SK-N-SH (cell line): ENCODE data around the gene LRIG1. TPM values are rescaled to one million over a fixed set of nuclear protein-coding genes. Genes with fewer than 3 reads are reported as not detected.

Experiments
- CTCF ChIA-PET: fragments of 300-600, 350-600 bp; formaldehyde crosslinking; extraction: SDS; loops from one replicate; lab custom pipeline; 2021; lab: Yijun Ruan, JAX
- POLR2A ChIA-PET: fragments of 350-600 bp; sonication (Branson Sonifier 250); formaldehyde crosslinking; extraction: SDS; loops from one replicate; lab custom pipeline; 2020; ENCODE audit warnings: antibody characterized with exemption, inconsistent platforms; lab: Yijun Ruan, JAX
- DNase-seq: peaks from one replicate; pipeline ENCODE4 v3.0.0; 2012
- H2AFZ ChIP-seq: fragments of 200-600 bp; sonication (generic); 2 replicates; pipeline ENCODE4 v1.8.1; 2016; ENCODE audit warnings: antibody characterized with exemption, mild to moderate bottlenecking, low read depth
- H3F3A ChIP-seq: fragments of 200-600 bp; sonication (generic); replicated peaks from 2 replicates; pipeline ENCODE3; 2016; ENCODE audit warnings: antibody characterized with exemption, mild to moderate bottlenecking; ENCODE audit not compliant: insufficient read depth
- H3K27ac ChIP-seq, 2 experiments: fragments of 200-500 bp in 1 of 2; fragments of 200-600 bp in 1 of 2; sonication (Bioruptor generic) in 1 of 2; sonication (generic), shearing (Covaris generic) in 1 of 2; 2 replicates each; pipeline versions ENCODE4 v1.5.1 to v1.6.1; 2014 to 2016; ENCODE audit warnings: low read depth in 2 of 2, inconsistent platforms in 1 of 2, low read length in 1 of 2, mild to moderate bottlenecking in 1 of 2, mixed read lengths in 1 of 2
- H3K27me3 ChIP-seq: fragments of 200-600 bp; sonication (generic), shearing (Covaris generic); 2 replicates; pipeline ENCODE4 v1.6.1; 2016; ENCODE audit warnings: mixed run types; ENCODE audit not compliant: insufficient read depth
- H3K36me3 ChIP-seq, 2 experiments: fragments of 200-500 bp in 1 of 2; fragments of 200-600 bp in 1 of 2; sonication (Bioruptor generic) in 1 of 2; sonication (generic) in 1 of 2; replicated peaks in 1 of 2; 2 replicates each; pipeline versions ENCODE3 to v1.5.1; 2014 to 2016; ENCODE audit warnings: low read length in 1 of 2, mild to moderate bottlenecking in 1 of 2; ENCODE audit not compliant: insufficient read depth in 2 of 2, control insufficient read depth in 1 of 2
- H3K4me1 ChIP-seq, 2 experiments: fragments of 200-500 bp in 1 of 2; fragments of 200-600 bp in 1 of 2; sonication (Bioruptor generic) in 1 of 2; sonication (generic), shearing (Covaris generic) in 1 of 2; 2 replicates each; pipeline versions ENCODE4 v1.5.1 to v1.6.1; 2014 to 2016; ENCODE audit warnings: low read depth in 1 of 2, low read length in 1 of 2, mixed run types in 1 of 2; ENCODE audit not compliant: insufficient read depth in 2 of 2, control insufficient read depth in 1 of 2
- H3K4me2 ChIP-seq: fragments of 200-600 bp; sonication (generic), shearing (Covaris generic); 2 replicates; pipeline ENCODE4 v1.6.1; 2017; ENCODE audit warnings: mixed run types
- H3K4me3 ChIP-seq, 2 experiments: fragments of 200-500 bp in 1 of 2; fragments of 200-600 bp in 1 of 2; sonication (Bioruptor generic) in 1 of 2; sonication (generic), shearing (Covaris generic) in 1 of 2; 2 replicates each; pipeline versions ENCODE4 v1.5.1 to v1.8.1; 2014 to 2016; ENCODE audit warnings: low read depth in 2 of 2, inconsistent platforms in 1 of 2, low read length in 1 of 2, mild to moderate bottlenecking in 1 of 2, mixed read lengths in 1 of 2, moderate library complexity in 1 of 2
- H3K79me2 ChIP-seq: fragments of 200-600 bp; sonication (generic); 2 replicates; pipeline ENCODE4 v1.8.1; 2017; ENCODE audit warnings: mild to moderate bottlenecking; ENCODE audit not compliant: insufficient read depth
- H3K9ac ChIP-seq: fragments of 200-600 bp; sonication (generic); 2 replicates; pipeline ENCODE4 v1.6.1; 2017; ENCODE audit warnings: mixed run types
- H3K9me2 ChIP-seq: fragments of 200-600 bp; sonication (generic); 2 replicates; pipeline ENCODE4 v1.6.1; 2017; ENCODE audit warnings: mixed run types
- H3K9me3 ChIP-seq: fragments of 200-600 bp; sonication (generic); 2 replicates; pipeline ENCODE4 v1.6.1; 2017; ENCODE audit warnings: mixed run types, mild to moderate bottlenecking, moderate library complexity
- H4K20me1 ChIP-seq: fragments of 200-600 bp; sonication (generic); 2 replicates; pipeline ENCODE4 v1.6.1; 2017; ENCODE audit warnings: mild to moderate bottlenecking, mixed run types; ENCODE audit not compliant: insufficient read depth
- ELF1 ChIP-seq: IDR thresholded peaks from 2 replicates; pipeline ENCODE4 v1.4.0; 2012
- EZH2phosphoT487 ChIP-seq: fragments of 200-600 bp; sonication (generic); IDR thresholded peaks from 2 replicates; pipeline ENCODE4 v1.6.1; 2017; ENCODE audit warnings: low read depth, mixed run types, mild to moderate bottlenecking, antibody characterized with exemption, moderate library complexity, borderline replicate concordance
- FOSL2 ChIP-seq: IDR thresholded peaks from 2 replicates; pipeline ENCODE4 v1.4.0; 2012; ENCODE audit warnings: low read depth, mild to moderate bottlenecking, moderate library complexity, borderline replicate concordance
- FOXJ3 ChIP-seq: sonication (generic); formaldehyde crosslinking; IDR thresholded peaks from 2 replicates; pipeline ENCODE4 v1.5.1; 2020; ENCODE audit warnings: mild to moderate bottlenecking, missing genetic modification reagents
- FOXM1 ChIP-seq: IDR thresholded peaks from 2 replicates; pipeline ENCODE4 v1.4.0; 2012; ENCODE audit warnings: low read depth, mild to moderate bottlenecking
- GABPA ChIP-seq: IDR thresholded peaks from 2 replicates; pipeline ENCODE4 v1.4.0; 2012; ENCODE audit warnings: low read depth, mild to moderate bottlenecking
- IRF3 ChIP-seq: fragments of 150-350 bp; IDR thresholded peaks from 2 replicates; pipeline ENCODE4 v1.6.1; 2016; ENCODE audit warnings: mild to moderate bottlenecking, low read depth, low read length
- JUND ChIP-seq: IDR thresholded peaks from 2 replicates; pipeline ENCODE4 v1.4.0; 2012
- MEF2A ChIP-seq: IDR thresholded peaks from 2 replicates; pipeline ENCODE4 v1.4.0; 2012; ENCODE audit warnings: low read depth, borderline replicate concordance
- MXI1 ChIP-seq: IDR thresholded peaks from 2 replicates; pipeline ENCODE4 v1.6.1; 2012; ENCODE audit warnings: mild to moderate bottlenecking, low read depth, low read length, improper control_type of control experiment
- NFIC ChIP-seq: IDR thresholded peaks from 2 replicates; pipeline ENCODE4 v1.4.0; 2012; ENCODE audit warnings: borderline replicate concordance
- NRF1 ChIP-seq: IDR thresholded peaks from 2 replicates; pipeline ENCODE4 v1.6.1; 2012; ENCODE audit warnings: low read depth, mild to moderate bottlenecking, low read length
- POLR2AphosphoS5 ChIP-seq: IDR thresholded peaks from 2 replicates; pipeline ENCODE4 v1.6.1; 2012; ENCODE audit warnings: low read depth, low read length
- RFX5 ChIP-seq: IDR thresholded peaks from 2 replicates; pipeline ENCODE4 v1.6.1; 2012; ENCODE audit warnings: mild to moderate bottlenecking, improper control_type of control experiment, low read length
- RXRA ChIP-seq: IDR thresholded peaks from 2 replicates; pipeline ENCODE4 v1.4.0; 2012; ENCODE audit warnings: low read depth, mild to moderate bottlenecking, borderline replicate concordance
- SMC3 ChIP-seq: IDR thresholded peaks from 2 replicates; pipeline ENCODE4 v1.6.1; 2012; ENCODE audit warnings: low read depth, low read length, improper control_type of control experiment
- TCF12 ChIP-seq: IDR thresholded peaks from 2 replicates; pipeline ENCODE4 v1.4.0; 2012
- USF1 ChIP-seq: IDR thresholded peaks from 2 replicates; pipeline ENCODE4 v1.4.0; 2012; ENCODE audit warnings: low read depth, borderline replicate concordance
- YY1 ChIP-seq: IDR thresholded peaks from 2 replicates; pipeline ENCODE4 v1.4.0; 2012; ENCODE audit warnings: low read depth, mild to moderate bottlenecking
- WGBS: methylation state at CpG from one replicate; pipeline ENCODE4 v1.1.6; 2017; ENCODE audit warnings: low lambda C conversion rate; 5-methylcytosine and 5-hydroxymethylcytosine counted together
- polyA plus RNA-seq, 3 experiments: library from polyadenylated mRNA; depleted of rRNA; stranded (reverse); fragments of >200 nt; gene quantifications; 2 replicates each; pipeline ENCODE4 v1.2.3, GENCODE V29; 2012
- TF ChIP-seq, protein P1 (sequence below): fragments of 150-350 bp; IDR thresholded peaks from 2 replicates; pipeline ENCODE4 v1.6.1; 2017; ENCODE audit warnings: antibody characterized with exemption, low read length, low read depth, borderline replicate concordance

Gene LRIG1
- polyA plus RNA-seq, 1 of the 3 experiments (the other 2 are of a cell fraction): 1.7 TPM

DNA sequence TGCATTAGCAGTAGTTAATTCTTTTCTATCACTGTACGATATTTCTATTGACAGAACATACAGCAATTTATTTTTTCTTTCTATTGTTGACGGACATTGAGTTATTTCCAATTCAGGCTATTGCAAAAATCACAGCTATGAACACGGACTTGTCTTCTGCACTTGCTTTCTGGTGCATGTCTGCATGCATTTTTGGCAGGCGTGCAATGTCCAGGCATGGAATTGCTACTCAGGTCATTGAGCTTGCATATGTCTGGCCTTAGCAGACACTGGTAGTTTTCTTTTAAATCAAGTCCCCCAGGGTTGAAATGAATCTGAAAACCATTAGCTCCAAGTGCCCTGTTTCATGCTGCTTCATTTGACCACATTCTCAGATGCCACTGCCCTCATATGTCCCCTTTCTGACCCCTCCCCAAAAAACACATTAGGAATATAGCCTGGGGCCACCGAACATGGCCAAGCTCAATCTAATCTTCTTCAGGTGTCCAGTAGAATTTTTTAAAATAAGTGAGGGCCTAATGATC lies 72.8 kb downstream of the LRIG1 start:
- DNase-seq: no peak
- TF ChIP-seq FOXJ3 (CRISPR knock-in tag): no peak
- peak; percentile 38; the same call in 1 of the 2 replicates for TF ChIP-seq MXI1
- no peak for TF ChIP-seq NFIC
- TF ChIP-seq MEF2A: no peak
- Histone ChIP-seq H3K9me3 (no peaks in the 10 kb centered on the region), H3K79me2 (no peaks in the 10 kb centered on the region), H3K36me3 (no peaks in the 10 kb centered on the region), H4K20me1 (no peaks in the 10 kb centered on the region), H2AFZ (no peak overlapping the region), H3K9me2 (no peaks in the 10 kb centered on the region), H3K4me3 (no peak overlapping the region), H3K4me1 (peaks cover 10 to 15% of the 10 kb centered on the region in 2 experiments), H3K9ac (no peak overlapping the region), H3F3A (no peaks in the 10 kb centered on the region), H3K27me3 (no peaks in the 10 kb centered on the region), H3K27ac (peak overlapping the region; percentile 64 to 83), H3K4me2 (peak overlapping the region; percentile 51; the same call in 1 of the 2 replicates)
- POLR2A ChIA-PET: no interaction called here
- CTCF ChIA-PET: interaction anchor here (0.8 to 1.4 kb wide), 5 partner anchors 18 to 151 kb away, joined by 3 to 5 read pairs (median 3); no protein-coding TSS in a partner anchor
- 77% methylated on average over 5 of the region's 5 CpGs for WGBS

DNA sequence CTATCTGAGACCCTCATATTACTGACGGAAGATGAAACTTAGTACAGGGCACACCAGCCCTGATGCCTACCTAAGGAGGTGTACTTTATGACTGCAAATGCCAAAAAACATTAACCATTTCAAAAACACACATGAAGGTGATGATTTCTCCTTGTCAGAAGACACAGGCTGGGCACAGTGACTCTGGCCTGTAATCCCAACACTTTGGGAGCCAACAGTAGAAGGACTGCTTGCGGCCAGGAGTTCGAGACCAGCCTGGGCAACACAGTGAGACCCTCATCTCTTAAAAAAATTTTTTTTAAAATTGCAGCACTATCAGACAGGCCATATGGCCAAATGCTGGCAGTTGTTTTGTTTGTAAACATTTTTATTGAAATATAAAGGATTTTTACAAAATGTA lies 73.5 kb downstream of the LRIG1 start:
- H3K79me2 ChIP-seq: no peaks in the 10 kb centered on the region
- no peak for DNase-seq
- H4K20me1 ChIP-seq: no peaks in the 10 kb centered on the region
- H3K4me3 ChIP-seq: no peak overlapping the region
- 100% methylated on average over 3 of the region's 3 CpGs for WGBS
- no peak overlapping the region for H3K27ac ChIP-seq
- H3K9ac ChIP-seq: no peak overlapping the region
- peaks cover 10 to 15% of the 10 kb centered on the region in 2 experiments for H3K4me1 ChIP-seq
- ChIA-PET POLR2A (no interaction called here), CTCF (interaction anchor here (0.8 to 1.4 kb wide), 3 partner anchors 17 to 19 kb away, joined by 3 to 5 read pairs (median 5); no protein-coding TSS in a partner anchor)
- no peak overlapping the region for H3K4me2 ChIP-seq
- H3K9me3 ChIP-seq: no peaks in the 10 kb centered on the region
- no peaks in the 10 kb centered on the region for H3F3A ChIP-seq
- H3K9me2 ChIP-seq: no peaks in the 10 kb centered on the region
- no peak for TF ChIP-seq SMC3
- H2AFZ ChIP-seq: no peak overlapping the region
- H3K27me3 ChIP-seq: no peaks in the 10 kb centered on the region
- no peaks in the 10 kb centered on the region for H3K36me3 ChIP-seq

- Histone ChIP-seq H4K20me1 (no peaks in the 10 kb centered on the region), H3K27ac (no peak overlapping the region), H3K27me3 (no peaks in the 10 kb centered on the region), H3K79me2 (no peaks in the 10 kb centered on the region), H3K36me3 (no peaks in the 10 kb centered on the region), H3K4me2 (no peak overlapping the region), H3K4me3 (no peak overlapping the region), H3K9ac (no peak overlapping the region), H2AFZ (no peak overlapping the region), H3K9me2 (no peaks in the 10 kb centered on the region), H3F3A (no peaks in the 10 kb centered on the region), H3K9me3 (no peaks in the 10 kb centered on the region), H3K4me1 (peaks cover 10 to 15% of the 10 kb centered on the region in 2 experiments)
- DNase-seq: no peak
- POLR2A ChIA-PET: no interaction called here
- CTCF ChIA-PET: interaction anchor here (1.2 kb wide), 1 partner anchor 18 kb away, joined by 5 read pairs; no protein-coding TSS in a partner anchor
- 73% methylated on average over 1 of the region's 1 CpG for WGBS
- TF ChIP-seq TCF12: no peak
- TF ChIP-seq NFIC: no peak
- TF ChIP-seq RXRA: no peak
- no peak for TF ChIP-seq EZH2phosphoT487
- TF ChIP-seq GABPA: no peak
- TF ChIP-seq MEF2A: no peak
- no peak for TF ChIP-seq POLR2AphosphoS5
- TF ChIP-seq FOSL2: no peak
- no peak for TF ChIP-seq USF1
- TF ChIP-seq FOXM1: no peak
- TF ChIP-seq YY1: no peak
- no peak for TF ChIP-seq NRF1
- TF ChIP-seq ELF1: no peak
- TF ChIP-seq JUND: no peak
- TF ChIP-seq, protein P1, sequence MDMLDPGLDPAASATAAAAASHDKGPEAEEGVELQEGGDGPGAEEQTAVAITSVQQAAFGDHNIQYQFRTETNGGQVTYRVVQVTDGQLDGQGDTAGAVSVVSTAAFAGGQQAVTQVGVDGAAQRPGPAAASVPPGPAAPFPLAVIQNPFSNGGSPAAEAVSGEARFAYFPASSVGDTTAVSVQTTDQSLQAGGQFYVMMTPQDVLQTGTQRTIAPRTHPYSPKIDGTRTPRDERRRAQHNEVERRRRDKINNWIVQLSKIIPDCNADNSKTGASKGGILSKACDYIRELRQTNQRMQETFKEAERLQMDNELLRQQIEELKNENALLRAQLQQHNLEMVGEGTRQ: no peak
- no peak for TF ChIP-seq RFX5
- TF ChIP-seq IRF3: no peak
Measured at GRCh38 chr3:66426135-66426534, 74.7 kb downstream of the LRIG1 start.
